ENCODE results near the gene ACTL6A.

The ACTL6A gene

GRCh38 chr3:179533274-179533673 lies 29.5 kb upstream of the ACTL6A start:
- TF ChIP-seq, protein P1, sequence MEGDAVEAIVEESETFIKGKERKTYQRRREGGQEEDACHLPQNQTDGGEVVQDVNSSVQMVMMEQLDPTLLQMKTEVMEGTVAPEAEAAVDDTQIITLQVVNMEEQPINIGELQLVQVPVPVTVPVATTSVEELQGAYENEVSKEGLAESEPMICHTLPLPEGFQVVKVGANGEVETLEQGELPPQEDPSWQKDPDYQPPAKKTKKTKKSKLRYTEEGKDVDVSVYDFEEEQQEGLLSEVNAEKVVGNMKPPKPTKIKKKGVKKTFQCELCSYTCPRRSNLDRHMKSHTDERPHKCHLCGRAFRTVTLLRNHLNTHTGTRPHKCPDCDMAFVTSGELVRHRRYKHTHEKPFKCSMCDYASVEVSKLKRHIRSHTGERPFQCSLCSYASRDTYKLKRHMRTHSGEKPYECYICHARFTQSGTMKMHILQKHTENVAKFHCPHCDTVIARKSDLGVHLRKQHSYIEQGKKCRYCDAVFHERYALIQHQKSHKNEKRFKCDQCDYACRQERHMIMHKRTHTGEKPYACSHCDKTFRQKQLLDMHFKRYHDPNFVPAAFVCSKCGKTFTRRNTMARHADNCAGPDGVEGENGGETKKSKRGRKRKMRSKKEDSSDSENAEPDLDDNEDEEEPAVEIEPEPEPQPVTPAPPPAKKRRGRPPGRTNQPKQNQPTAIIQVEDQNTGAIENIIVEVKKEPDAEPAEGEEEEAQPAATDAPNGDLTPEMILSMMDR (IDR thresholded peaks at IDR 0.05; ENCODE audit: control insufficient read depth, insufficient read depth, low read depth, low read length, missing control alignments), result no peak
- DNase-seq (ENCODE audit: low read depth), result no peak
- H3K4me3 ChIP-seq (ENCODE audit: control insufficient read depth, low read depth, low read length), result no peak overlapping the region

- DNase-seq (ENCODE audit: low read depth), result no peak
- TF ChIP-seq, protein P1 (IDR thresholded peaks at IDR 0.05; ENCODE audit: control insufficient read depth, insufficient read depth, low read depth, low read length, missing control alignments), result no peak
- H3K4me3 ChIP-seq (ENCODE audit: control insufficient read depth, low read depth, low read length), result no peak overlapping the region
These were observed 26.5 kb upstream of the ACTL6A start for GRCh38 chr3:179536256-179536655.

GRCh38 chr3:179541094-179541493 lies 21.6 kb upstream of the ACTL6A start:
- TF ChIP-seq, protein P1 (IDR thresholded peaks at IDR 0.05; ENCODE audit: control insufficient read depth, insufficient read depth, low read depth, low read length, missing control alignments), result no peak
- no peak for DNase-seq (ENCODE audit: low read depth)
- H3K4me3 ChIP-seq (ENCODE audit: control insufficient read depth, low read depth, low read length), result no peak overlapping the region

DNA sequence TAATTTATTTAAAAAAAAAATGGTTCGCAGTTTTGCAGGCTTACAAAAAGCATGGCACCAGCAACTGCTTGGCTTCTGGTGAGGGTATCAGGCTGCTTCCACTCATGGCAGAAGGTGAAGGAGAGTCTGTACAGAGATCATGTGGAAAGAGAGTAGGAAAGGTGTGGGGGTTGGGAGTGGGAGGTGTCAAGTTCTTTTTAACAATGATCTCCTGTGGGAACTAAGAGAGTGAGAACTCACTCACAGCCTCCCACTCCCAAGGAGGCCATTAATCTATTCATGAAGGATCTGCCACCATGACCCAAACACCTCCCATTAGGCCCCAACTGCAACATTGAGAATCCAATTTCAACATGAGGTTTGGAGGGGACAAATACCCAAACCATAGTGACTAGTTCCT lies 21.1 kb upstream of the ACTL6A start:
- no peak for DNase-seq (ENCODE audit: low read depth)
- TF ChIP-seq, protein P1 (IDR thresholded peaks at IDR 0.05; ENCODE audit: control insufficient read depth, insufficient read depth, low read depth, low read length, missing control alignments), result no peak
- no peak overlapping the region for H3K4me3 ChIP-seq (ENCODE audit: control insufficient read depth, low read depth, low read length)

- TF ChIP-seq, protein P1 (IDR thresholded peaks at IDR 0.05; ENCODE audit: control insufficient read depth, insufficient read depth, low read depth, low read length, missing control alignments), result no peak
- DNase-seq (ENCODE audit: low read depth), result no peak
- no peak overlapping the region for H3K4me3 ChIP-seq (ENCODE audit: control insufficient read depth, low read depth, low read length)
These were observed 20.4 kb upstream of the ACTL6A start for GRCh38 chr3:179542375-179542774.

DNA sequence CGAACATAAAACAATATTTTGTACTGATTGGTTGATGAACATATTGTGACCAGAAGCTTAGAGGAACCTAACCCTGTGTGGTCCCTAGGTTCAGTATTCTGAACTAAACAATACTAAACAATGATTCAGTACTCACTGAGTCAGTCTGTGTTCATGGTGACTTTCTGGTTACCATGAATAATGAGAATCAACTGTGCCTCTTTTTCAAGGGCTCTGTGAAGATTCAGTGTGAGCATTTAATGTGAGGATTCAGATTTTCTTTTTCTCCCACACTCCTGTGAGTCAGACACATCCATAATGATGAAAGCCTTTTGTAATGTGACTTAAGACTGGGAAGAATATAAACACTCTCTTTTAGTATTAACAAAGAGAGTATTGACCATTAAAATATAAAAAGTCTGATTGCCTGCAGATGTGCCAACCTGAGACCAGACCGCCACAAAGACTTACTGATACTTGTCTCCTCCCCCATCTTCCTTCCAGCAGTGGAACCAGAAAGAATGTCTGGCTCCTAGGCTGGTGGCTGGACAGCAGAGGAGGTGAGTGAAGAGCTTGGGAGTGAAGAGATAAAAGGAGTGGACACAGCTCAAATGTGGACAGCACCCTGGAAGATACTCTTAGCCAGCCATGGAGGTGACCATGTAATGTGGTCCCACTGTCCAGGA lies 17.6 kb upstream of the ACTL6A start:
- DNase-seq (ENCODE audit: low read depth), result peak; percentile 66
- TF ChIP-seq, protein P1 (IDR thresholded peaks at IDR 0.05; ENCODE audit: control insufficient read depth, insufficient read depth, low read depth, low read length, missing control alignments), result no peak

More for the DNA sequence above, 17.6 kb upstream of the ACTL6A start:
- H3K4me3 ChIP-seq (ENCODE audit: control insufficient read depth, low read depth, low read length), result no peak overlapping the region
